ENCODE data around the gene ACSF3. TPM values are rescaled to one million over a fixed set of nuclear protein-coding genes. Genes with fewer than 3 reads are reported as not detected.

ACSF3 gene
- total RNA-seq, 1 experiment from 2014 or later, result 30.8 TPM

DNA sequence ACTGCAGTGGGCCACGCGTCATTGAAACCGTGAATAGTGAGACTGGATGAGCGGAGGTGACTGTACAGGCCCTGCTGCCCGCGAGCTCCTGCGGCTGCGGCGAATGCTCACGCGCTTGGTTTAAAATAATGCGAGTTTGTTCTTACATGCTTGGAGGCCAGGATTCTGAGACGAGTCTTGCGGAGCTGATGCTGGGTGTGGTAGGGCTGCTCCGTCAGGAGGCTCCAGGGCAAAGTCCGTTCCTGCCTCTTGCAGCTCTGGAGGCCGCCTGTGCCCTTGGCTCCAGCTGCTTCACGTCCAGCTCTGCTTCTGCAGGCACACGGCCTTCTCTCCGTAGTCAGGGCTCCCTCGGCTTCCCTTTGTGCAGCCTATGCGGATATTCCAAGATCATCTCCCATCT lies 9.5 kb downstream of the ACSF3 start:
- DNase-seq (ENCODE audit: low read depth, low spot score) (no peak), ATAC-seq (no peak)
- Histone ChIP-seq H3K4me1 (ENCODE audit: control insufficient read depth, insufficient read depth, low read length) (no peaks in the 10 kb centered on the region), H3K4me3 (ENCODE audit: low read depth in 2 of 2, low read length in 2 of 2) (no peak overlapping the region), H3K27ac (ENCODE audit: low read length) (no peak overlapping the region), H3K36me3 (ENCODE audit: control insufficient read depth, insufficient read depth, low read length) (no peaks in the 10 kb centered on the region), H3K9me3 (ENCODE audit: control insufficient read depth, insufficient read depth, low read depth, low read length) (no peaks in the 10 kb centered on the region), H3K27me3 (ENCODE audit: control insufficient read depth, insufficient read depth, low read length) (no peaks in the 10 kb centered on the region)
- TF ChIP-seq, protein P1, sequence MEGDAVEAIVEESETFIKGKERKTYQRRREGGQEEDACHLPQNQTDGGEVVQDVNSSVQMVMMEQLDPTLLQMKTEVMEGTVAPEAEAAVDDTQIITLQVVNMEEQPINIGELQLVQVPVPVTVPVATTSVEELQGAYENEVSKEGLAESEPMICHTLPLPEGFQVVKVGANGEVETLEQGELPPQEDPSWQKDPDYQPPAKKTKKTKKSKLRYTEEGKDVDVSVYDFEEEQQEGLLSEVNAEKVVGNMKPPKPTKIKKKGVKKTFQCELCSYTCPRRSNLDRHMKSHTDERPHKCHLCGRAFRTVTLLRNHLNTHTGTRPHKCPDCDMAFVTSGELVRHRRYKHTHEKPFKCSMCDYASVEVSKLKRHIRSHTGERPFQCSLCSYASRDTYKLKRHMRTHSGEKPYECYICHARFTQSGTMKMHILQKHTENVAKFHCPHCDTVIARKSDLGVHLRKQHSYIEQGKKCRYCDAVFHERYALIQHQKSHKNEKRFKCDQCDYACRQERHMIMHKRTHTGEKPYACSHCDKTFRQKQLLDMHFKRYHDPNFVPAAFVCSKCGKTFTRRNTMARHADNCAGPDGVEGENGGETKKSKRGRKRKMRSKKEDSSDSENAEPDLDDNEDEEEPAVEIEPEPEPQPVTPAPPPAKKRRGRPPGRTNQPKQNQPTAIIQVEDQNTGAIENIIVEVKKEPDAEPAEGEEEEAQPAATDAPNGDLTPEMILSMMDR (IDR thresholded peaks at IDR 0.05), result no peak
- TF ChIP-seq, protein P2, sequence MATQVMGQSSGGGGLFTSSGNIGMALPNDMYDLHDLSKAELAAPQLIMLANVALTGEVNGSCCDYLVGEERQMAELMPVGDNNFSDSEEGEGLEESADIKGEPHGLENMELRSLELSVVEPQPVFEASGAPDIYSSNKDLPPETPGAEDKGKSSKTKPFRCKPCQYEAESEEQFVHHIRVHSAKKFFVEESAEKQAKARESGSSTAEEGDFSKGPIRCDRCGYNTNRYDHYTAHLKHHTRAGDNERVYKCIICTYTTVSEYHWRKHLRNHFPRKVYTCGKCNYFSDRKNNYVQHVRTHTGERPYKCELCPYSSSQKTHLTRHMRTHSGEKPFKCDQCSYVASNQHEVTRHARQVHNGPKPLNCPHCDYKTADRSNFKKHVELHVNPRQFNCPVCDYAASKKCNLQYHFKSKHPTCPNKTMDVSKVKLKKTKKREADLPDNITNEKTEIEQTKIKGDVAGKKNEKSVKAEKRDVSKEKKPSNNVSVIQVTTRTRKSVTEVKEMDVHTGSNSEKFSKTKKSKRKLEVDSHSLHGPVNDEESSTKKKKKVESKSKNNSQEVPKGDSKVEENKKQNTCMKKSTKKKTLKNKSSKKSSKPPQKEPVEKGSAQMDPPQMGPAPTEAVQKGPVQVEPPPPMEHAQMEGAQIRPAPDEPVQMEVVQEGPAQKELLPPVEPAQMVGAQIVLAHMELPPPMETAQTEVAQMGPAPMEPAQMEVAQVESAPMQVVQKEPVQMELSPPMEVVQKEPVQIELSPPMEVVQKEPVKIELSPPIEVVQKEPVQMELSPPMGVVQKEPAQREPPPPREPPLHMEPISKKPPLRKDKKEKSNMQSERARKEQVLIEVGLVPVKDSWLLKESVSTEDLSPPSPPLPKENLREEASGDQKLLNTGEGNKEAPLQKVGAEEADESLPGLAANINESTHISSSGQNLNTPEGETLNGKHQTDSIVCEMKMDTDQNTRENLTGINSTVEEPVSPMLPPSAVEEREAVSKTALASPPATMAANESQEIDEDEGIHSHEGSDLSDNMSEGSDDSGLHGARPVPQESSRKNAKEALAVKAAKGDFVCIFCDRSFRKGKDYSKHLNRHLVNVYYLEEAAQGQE (IDR thresholded peaks at IDR 0.05; ENCODE audit: insufficient read depth in 1 of 2, low read depth in 2 of 2, low read length in 1 of 2), result no peak
- no TSS peak for BruUV-seq (replicated peaks)
- in situ Hi-C loops (cut with HindIII; ENCODE audit: low pct_unique_long_range_greater_than_20kb, low sequenced_read_pairs) (no loop called here), intact Hi-C loops (cut with micrococcal nuclease; ENCODE audit: unreplicated experiment) (no loop called here)
- ChIA-PET POLR2A (no interaction called here), CTCF (no interaction called here)

DNA sequence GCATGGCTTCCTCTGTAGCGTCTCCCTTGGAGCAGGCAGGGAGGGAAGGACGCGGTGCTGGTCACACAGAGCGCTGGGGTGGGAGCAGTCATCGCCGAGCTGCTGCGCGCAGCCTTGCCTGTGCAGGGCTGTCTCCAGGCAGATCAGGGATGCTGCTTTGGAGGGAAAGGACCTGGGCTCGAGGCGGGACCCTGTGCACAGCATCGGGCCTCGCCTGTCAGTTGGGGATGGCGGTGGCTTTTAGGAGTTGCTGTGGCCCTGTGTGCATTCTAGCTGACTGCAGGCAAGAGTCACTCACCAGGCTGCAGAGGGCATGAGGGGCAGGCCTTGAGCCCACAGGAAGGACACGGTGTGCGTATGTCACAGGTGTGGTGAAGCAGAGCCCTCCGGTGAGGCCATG lies 10.1 kb downstream of the ACSF3 start:
- no TSS peak for BruUV-seq (replicated peaks)
- in situ Hi-C loops (cut with HindIII; ENCODE audit: low pct_unique_long_range_greater_than_20kb, low sequenced_read_pairs) (no loop called here), intact Hi-C loops (cut with micrococcal nuclease; ENCODE audit: unreplicated experiment) (no loop called here)
- H3K9me3 ChIP-seq (ENCODE audit: control insufficient read depth, insufficient read depth, low read depth, low read length), result no peaks in the 10 kb centered on the region
- ATAC-seq, result no peak
- H3K4me1 ChIP-seq (ENCODE audit: control insufficient read depth, insufficient read depth, low read length), result no peaks in the 10 kb centered on the region
- TF ChIP-seq, protein P2 (IDR thresholded peaks at IDR 0.05; ENCODE audit: insufficient read depth in 1 of 2, low read depth in 2 of 2, low read length in 1 of 2), result no peak
- TF ChIP-seq SIN3A (IDR thresholded peaks at IDR 0.05; ENCODE audit: borderline replicate concordance, insufficient read depth, low read depth, low read length), result no peak
- TF ChIP-seq POLR2AphosphoS5 (IDR thresholded peaks at IDR 0.05; ENCODE audit: low read depth, low read length), result no peak
- no peak for TF ChIP-seq TCF7L2 (IDR thresholded peaks at IDR 0.05; ENCODE audit: low read depth, low read length)
- TF ChIP-seq, protein P1 (IDR thresholded peaks at IDR 0.05), result no peak
- H3K4me3 ChIP-seq (ENCODE audit: low read depth in 2 of 2, low read length in 2 of 2), result no peak overlapping the region
- H3K27me3 ChIP-seq (ENCODE audit: control insufficient read depth, insufficient read depth, low read length), result no peaks in the 10 kb centered on the region
- no peak overlapping the region for H3K27ac ChIP-seq (ENCODE audit: low read length)
- ChIA-PET CTCF (no interaction called here), POLR2A (no interaction called here)
- no peak for DNase-seq (ENCODE audit: low read depth, low spot score)
- no peaks in the 10 kb centered on the region for H3K36me3 ChIP-seq (ENCODE audit: control insufficient read depth, insufficient read depth, low read length)

All from Panc1 (cell line).